ENCODE results near the gene SAG. TPM values are rescaled to one million over a fixed set of nuclear protein-coding genes. Genes with fewer than 3 reads are reported as not detected.

Gene SAG
- total RNA-seq, 4 donors from 2014 or later: not detected

- H3K4me3 ChIP-seq (ENCODE audit: low read depth, poor library complexity, severe bottlenecking): no peak overlapping the region
- TF ChIP-seq CTCF (IDR thresholded peaks at IDR 0.05) (no peak), POLR2A (IDR thresholded peaks at IDR 0.05) (no peak)
- intact Hi-C loops (cut with DNase I; ENCODE audit: low total_unique reads): no loop called here
- 64 to 65% methylated on average over 7 of the region's 7 CpGs for WGBS, 2 donors
- no peak for DNase-seq (ENCODE audit: low spot score in 2 of 2)
These were observed 9.8 kb downstream of the SAG start for GRCh38 chr2:233317196-233317943.

- intact Hi-C loops (cut with DNase I; ENCODE audit: low total_unique reads): no loop called here
- 75 to 76% methylated on average over 5 of the region's 5 CpGs for WGBS, 2 donors
- DNase-seq (ENCODE audit: low spot score in 2 of 2): no peak
- H3K4me3 ChIP-seq (ENCODE audit: low read depth, poor library complexity, severe bottlenecking): no peak overlapping the region
- TF ChIP-seq CTCF (IDR thresholded peaks at IDR 0.05): no peak
- TF ChIP-seq POLR2A (IDR thresholded peaks at IDR 0.05): no peak
These were observed 11.6 kb downstream of the SAG start for GRCh38 chr2:233319256-233319655.

GRCh38 chr2:233320470-233320869 lies 12.9 kb downstream of the SAG start:
- no peak for TF ChIP-seq CTCF (IDR thresholded peaks at IDR 0.05)
- no peak for TF ChIP-seq POLR2A (IDR thresholded peaks at IDR 0.05)
- no peak overlapping the region for H3K4me3 ChIP-seq (ENCODE audit: low read depth, poor library complexity, severe bottlenecking)
- WGBS, 2 donors: 89 to 96% methylated on average over 17 of the region's 17 CpGs
- intact Hi-C loops (cut with DNase I; ENCODE audit: low total_unique reads): no loop called here
- no peak for DNase-seq (ENCODE audit: low spot score in 2 of 2)

- 57 to 64% methylated on average over 6 of the region's 6 CpGs for WGBS, 2 donors
These were observed 13.6 kb downstream of the SAG start for GRCh38 chr2:233321166-233321565.

GRCh38 chr2:233323851-233324250 lies 16.2 kb downstream of the SAG start:
- intact Hi-C loops (cut with DNase I; ENCODE audit: low total_unique reads): no loop called here

More at GRCh38 chr2:233321166-233321565, 13.6 kb downstream of the SAG start:
- no peak overlapping the region for H3K4me3 ChIP-seq (ENCODE audit: low read depth, poor library complexity, severe bottlenecking)
- intact Hi-C loops (cut with DNase I; ENCODE audit: low total_unique reads): no loop called here
- TF ChIP-seq POLR2A (IDR thresholded peaks at IDR 0.05): no peak
- no peak for TF ChIP-seq CTCF (IDR thresholded peaks at IDR 0.05)
- DNase-seq (ENCODE audit: low spot score in 2 of 2): no peak

More at GRCh38 chr2:233323851-233324250, 16.2 kb downstream of the SAG start:
- WGBS, 2 donors: 90 to 95% methylated on average over 8 of the region's 8 CpGs
- TF ChIP-seq CTCF (IDR thresholded peaks at IDR 0.05) (no peak), POLR2A (IDR thresholded peaks at IDR 0.05) (no peak)
- no peak overlapping the region for H3K4me3 ChIP-seq (ENCODE audit: low read depth, poor library complexity, severe bottlenecking)
- no peak for DNase-seq (ENCODE audit: low spot score in 2 of 2)

Data from lower leg skin (tissue), 4 donors.